Aorta (tissue), 5 donors: ENCODE data around the gene NAALADL2. TPM values are rescaled to one million over a fixed set of nuclear protein-coding genes. Genes with fewer than 3 reads are reported as not detected.
"Not testable (repeated sequence)": the region's sequence is repeated elsewhere in the genome, so short reads cannot be mapped to it uniquely, and the experiment has no call there.

ENCODE experiments used
- ATAC-seq: fragments of 200-7000 bp; cut with Tn5 transposase; one replicate; pipeline ENCODE4 v1.9.1; 2022; ENCODE audit warnings: moderate library complexity; ENCODE audit not compliant: low FRiP score
- DNase-seq, 2 donors: peaks; one replicate each; pipeline ENCODE4 v3.0.0-alpha.2; 2020
- H3K27ac ChIP-seq, 2 donors: one replicate each; pipeline ENCODE4 v1.5.1; 2013; ENCODE audit warnings: low read length in 2 of 2, mild to moderate bottlenecking in 2 of 2, moderate library complexity in 2 of 2, control low read depth in 1 of 2, inconsistent platforms in 1 of 2, low read depth in 1 of 2
- H3K27me3 ChIP-seq, 2 donors: one replicate each; pipeline ENCODE4 v1.6.1; 2013; ENCODE audit warnings: control low read depth in 1 of 2, low read length in 1 of 2, mild to moderate bottlenecking in 1 of 2, moderate library complexity in 1 of 2; ENCODE audit not compliant: insufficient read depth in 2 of 2, control insufficient read depth in 1 of 2
- H3K36me3 ChIP-seq, 2 donors: one replicate each; pipeline ENCODE4 v1.6.1; 2013; ENCODE audit warnings: control low read depth in 1 of 2, low read length in 1 of 2, mild to moderate bottlenecking in 1 of 2; ENCODE audit not compliant: insufficient read depth in 2 of 2, control insufficient read depth in 1 of 2
- H3K4me1 ChIP-seq, 2 donors: one replicate each; pipeline ENCODE4 v1.6.1; 2013; ENCODE audit warnings: low read length in 2 of 2, control low read depth in 1 of 2, mild to moderate bottlenecking in 1 of 2, moderate library complexity in 1 of 2; ENCODE audit not compliant: insufficient read depth in 2 of 2, control insufficient read depth in 1 of 2
- H3K4me3 ChIP-seq, 2 donors: one replicate each; pipeline ENCODE4 v1.5.1; 2013; ENCODE audit warnings: low read length in 2 of 2, control low read depth in 1 of 2, mild to moderate bottlenecking in 1 of 2
- H3K9me3 ChIP-seq: one replicate; pipeline ENCODE4 v1.6.1; 2013; ENCODE audit warnings: mild to moderate bottlenecking, low read length; ENCODE audit not compliant: control insufficient read depth
- WGBS, 2 donors: extraction: QIAGEN DNeasy Blood & Tissue Kit; methylation state at CpG; one replicate each; pipeline ENCODE4 v1.1.7; 2013; 5-methylcytosine and 5-hydroxymethylcytosine counted together
- intact Hi-C, 2 donors: fragments of 100-400 bp; cut with DNase I; formaldehyde crosslinking; loops; one replicate each; pipeline versions ENCODE4 v1.14.2 to v1.15.0; 2022
- polyA plus RNA-seq, 2 donors: library from polyadenylated mRNA; stranded (reverse); fragments of 200-250 nt; gene quantifications; one replicate each; pipeline ENCODE4 v1.2.3, GENCODE V29; 2013
- total RNA-seq, 2 donors: library from RNA; stranded (reverse); fragmentation: NEBNext Ultra II Directional; extraction: Animal tissue kit (Norgen Biotek cat#: 25700); gene quantifications; one replicate each; pipeline ENCODE4 v1.2.1, GENCODE V29; 2021
- donor health status: healthy with polysubstance abuse.
- donor health status: Bipolar disorder and iron deficiency.
- donor health status: DM: no; HTN: no; CAD: no.
- donor health status: DM: no; HTN: no; CAD: no.
- donor health status: DM: yes; HTN: yes; CAD: no.

The NAALADL2 gene
- total and polyA plus RNA-seq, 4 donors = 4.3 to 29.8 (median 11.9) TPM

GRCh38 chr3:175356899-175357324 lies 497.8 kb downstream of the NAALADL2 start:
- Histone ChIP-seq H3K36me3 (no peaks in the 10 kb centered on the region), H3K4me3 (no peak overlapping the region), H3K27ac (no peak overlapping the region), H3K27me3 (no peaks in the 10 kb centered on the region), H3K4me1 (no peaks in the 10 kb centered on the region), H3K9me3 (no peaks in the 10 kb centered on the region)
- 4 to 14% methylated on average over 3 of the region's 3 CpGs for WGBS, 2 donors
- DNase-seq (no peak), ATAC-seq (no peak)
- intact Hi-C loops = no loop called here

DNA sequence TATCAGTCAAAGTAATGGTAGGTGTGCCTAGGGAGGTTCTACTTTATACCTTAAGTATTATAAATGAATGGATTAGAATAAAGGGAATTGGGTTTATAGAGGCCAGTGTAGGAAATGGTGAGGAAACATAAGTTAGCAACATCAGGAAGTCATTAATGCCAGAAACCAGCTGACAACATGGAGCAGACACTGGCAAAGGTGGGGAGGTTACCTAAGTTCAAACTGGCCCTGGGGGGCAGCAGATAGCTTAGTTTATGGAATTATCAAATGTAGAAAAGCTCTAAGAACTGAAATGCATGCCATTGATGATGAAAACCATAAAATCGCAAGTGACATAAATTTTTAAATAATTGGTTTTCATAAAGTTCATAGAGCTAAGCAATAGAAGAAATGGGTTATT lies 498.6 kb downstream of the NAALADL2 start:
- no peak for DNase-seq
- Histone ChIP-seq H3K9me3 (no peaks in the 10 kb centered on the region), H3K27me3 (no peaks in the 10 kb centered on the region), H3K36me3 (no peaks in the 10 kb centered on the region), H3K4me3 (no peak overlapping the region), H3K4me1 (no peaks in the 10 kb centered on the region), H3K27ac (no peak overlapping the region)
- intact Hi-C loops = no loop called here
- WGBS, 2 donors = 97 to 98% methylated on average over 1 of the region's 1 CpG
- no peak for ATAC-seq

DNA sequence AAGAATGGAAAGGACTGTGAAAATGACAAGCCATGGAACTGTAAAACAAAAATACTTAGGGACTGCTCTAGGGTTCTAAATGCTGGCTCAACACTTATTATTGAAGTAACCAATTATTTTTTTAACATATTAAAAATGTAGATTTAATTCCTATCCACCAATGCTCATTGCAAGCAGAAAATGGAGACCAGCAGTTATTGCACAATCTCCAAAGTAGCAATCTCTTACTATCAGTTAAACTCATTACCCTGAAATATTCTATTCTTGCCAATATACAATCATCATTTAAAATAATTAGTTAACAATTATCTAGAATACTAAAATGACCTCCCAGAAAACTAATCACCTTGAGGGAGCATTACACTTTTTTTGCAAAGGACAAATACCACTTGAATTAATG lies 499.8 kb downstream of the NAALADL2 start:
- intact Hi-C loops = no loop called here
- H3K9me3 ChIP-seq = no peaks in the 10 kb centered on the region
- no peak overlapping the region for H3K4me3 ChIP-seq
- no peak for ATAC-seq
- no peak for DNase-seq
- H3K27me3 ChIP-seq = no peaks in the 10 kb centered on the region
- H3K27ac ChIP-seq = no peak overlapping the region
- no peaks in the 10 kb centered on the region for H3K36me3 ChIP-seq
- H3K4me1 ChIP-seq = no peaks in the 10 kb centered on the region

- not testable (repeated sequence) for H3K27me3 ChIP-seq, ATAC-seq
These were observed 511.3 kb downstream of the NAALADL2 start for GRCh38 chr3:175370426-175370825.

GRCh38 chr3:175371187-175371586 lies 512.1 kb downstream of the NAALADL2 start:
- H3K4me3 ChIP-seq, H3K4me1 ChIP-seq, H3K9me3 ChIP-seq, H3K27me3 ChIP-seq, H3K27ac ChIP-seq, DNase-seq, H3K36me3 ChIP-seq, intact Hi-C loops, ATAC-seq: not testable (repeated sequence)
- 95 to 98% methylated on average over 18 of the region's 18 CpGs for WGBS, 2 donors

More at GRCh38 chr3:175370426-175370825, 511.3 kb downstream of the NAALADL2 start:
- H3K27ac ChIP-seq, H3K4me3 ChIP-seq, DNase-seq, H3K9me3 ChIP-seq, H3K4me1 ChIP-seq, intact Hi-C loops, H3K36me3 ChIP-seq: not testable (repeated sequence)
- WGBS, 2 donors = 14 to 16% methylated on average over 3 of the region's 3 CpGs

DNA sequence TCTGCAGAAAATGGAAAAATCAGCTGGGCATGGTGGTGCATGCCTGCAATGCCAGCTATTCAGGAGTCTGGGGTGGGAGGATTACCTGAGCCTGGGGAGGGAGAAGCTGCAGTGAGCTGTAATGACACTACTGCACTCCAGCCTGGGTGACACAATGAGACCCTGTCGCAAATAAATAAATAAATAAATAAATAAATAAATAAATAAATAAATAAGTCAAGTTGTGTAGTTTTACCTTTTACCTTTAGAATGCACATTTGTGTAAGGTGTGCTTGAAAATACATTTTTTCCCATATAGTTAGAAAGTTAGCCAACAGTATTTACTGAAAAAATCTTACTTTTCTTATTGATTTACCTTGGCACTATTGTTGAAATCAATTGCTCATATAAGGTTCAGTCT lies 515.6 kb downstream of the NAALADL2 start:
- peaks cover 0 to 2% of the 10 kb centered on the region in 2 donors for H3K4me1 ChIP-seq
- WGBS, 2 donors = 98 to 100% methylated on average over 1 of the region's 1 CpG
- no peak for ATAC-seq
- no peaks in the 10 kb centered on the region for H3K36me3 ChIP-seq
- no peak for DNase-seq
- peaks cover 4% of the 10 kb centered on the region for H3K9me3 ChIP-seq
- intact Hi-C loops = no loop called here
- H3K27ac ChIP-seq = no peak overlapping the region
- no peak overlapping the region for H3K4me3 ChIP-seq
- no peaks in the 10 kb centered on the region for H3K27me3 ChIP-seq

DNA sequence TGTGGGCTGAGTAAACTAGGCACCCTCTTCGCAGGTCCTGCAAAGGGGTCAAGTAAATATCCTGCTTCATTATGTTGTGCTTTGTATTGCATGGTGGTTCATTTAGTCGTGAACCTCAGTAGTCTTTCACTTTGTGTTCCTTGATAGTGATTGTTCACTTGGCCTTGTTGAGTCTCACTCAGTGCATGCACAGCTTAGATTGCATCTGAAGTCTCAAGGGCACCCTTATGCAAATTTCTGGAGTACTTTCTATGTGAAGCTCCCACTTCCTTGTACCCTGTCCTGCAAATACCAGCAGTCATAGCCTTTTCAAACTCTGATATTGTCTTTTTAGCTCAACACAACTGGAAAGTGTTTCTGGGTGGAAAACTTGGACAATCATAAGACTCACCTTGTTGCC lies 519.2 kb downstream of the NAALADL2 start:
- ATAC-seq (no peak), DNase-seq (no peak)
- WGBS, 2 donors = 94 to 98% methylated on average over 2 of the region's 2 CpGs
- Histone ChIP-seq H3K4me3 (no peak overlapping the region), H3K4me1 (no peaks in the 10 kb centered on the region), H3K27ac (no peak overlapping the region), H3K27me3 (no peaks in the 10 kb centered on the region), H3K36me3 (no peaks in the 10 kb centered on the region), H3K9me3 (peaks cover 4% of the 10 kb centered on the region)
- intact Hi-C loops = no loop called here

- Histone ChIP-seq H3K27me3 (no peaks in the 10 kb centered on the region), H3K27ac (no peak overlapping the region), H3K4me3 (no peak overlapping the region), H3K9me3 (peaks cover 4% of the 10 kb centered on the region), H3K4me1 (no peaks in the 10 kb centered on the region), H3K36me3 (no peaks in the 10 kb centered on the region)
- ATAC-seq (no peak), DNase-seq (no peak)
- intact Hi-C loops = no loop called here
- WGBS, 2 donors = 86 to 88% methylated on average over 4 of the region's 4 CpGs
These were observed 522.6 kb downstream of the NAALADL2 start for GRCh38 chr3:175381685-175382084.

GRCh38 chr3:175383371-175383770 lies 524.2 kb downstream of the NAALADL2 start:
- ATAC-seq (peak; percentile 70), DNase-seq (no peak)
- H3K4me3 ChIP-seq = no peak overlapping the region
- no peaks in the 10 kb centered on the region for H3K36me3 ChIP-seq
- no peaks in the 10 kb centered on the region for H3K4me1 ChIP-seq
- no peaks in the 10 kb centered on the region for H3K9me3 ChIP-seq
- no peak overlapping the region for H3K27ac ChIP-seq
- no peaks in the 10 kb centered on the region for H3K27me3 ChIP-seq
- 62 to 72% methylated on average over 1 of the region's 1 CpG for WGBS, 2 donors
- intact Hi-C loops = no loop called here
